Activated CD8-positive, alpha-beta memory T cell treated with anti-CD3 and anti-CD28 coated beads for 1 hour (primary cell): ENCODE results near the gene HDAC7.

Experiments
- DNase-seq, 2 donors: peaks; one replicate each; pipeline ENCODE4 v3.0.0-alpha.2; 2020; ENCODE audit warnings: low read depth in 1 of 2; ENCODE audit errors: extremely low read depth in 1 of 2

The HDAC7 gene

GRCh38 chr12:47750916-47751470, 68.7 kb downstream of the HDAC7 start:
- no peak for DNase-seq

GRCh38 chr12:47750229-47750798, 69.4 kb downstream of the HDAC7 start:
- no peak for DNase-seq

GRCh38 chr12:47748899-47749298, 70.8 kb downstream of the HDAC7 start:
- no peak for DNase-seq

GRCh38 chr12:47748507-47748828, 71.2 kb downstream of the HDAC7 start:
- no peak for DNase-seq

- DNase-seq, result no peak
Measured at GRCh38 chr12:47747596-47748506, 71.9 kb downstream of the HDAC7 start.

GRCh38 chr12:47747126-47747525, 72.6 kb downstream of the HDAC7 start:
- DNase-seq, result no peak

- no peak for DNase-seq
Measured at GRCh38 chr12:47746523-47746922, 73.2 kb downstream of the HDAC7 start.

- no peak for DNase-seq
Measured at GRCh38 chr12:47746073-47746472, 73.6 kb downstream of the HDAC7 start.

- DNase-seq, result no peak
Measured at GRCh38 chr12:47745485-47746041, 74.1 kb downstream of the HDAC7 start.

- no peak for DNase-seq
Measured at GRCh38 chr12:47744778-47745436, 74.8 kb downstream of the HDAC7 start.

GRCh38 chr12:47744005-47744651, 75.6 kb downstream of the HDAC7 start:
- peak; percentile 33 to 46 for DNase-seq

GRCh38 chr12:47743311-47743860, 76.3 kb downstream of the HDAC7 start:
- DNase-seq, result no peak

GRCh38 chr12:47742253-47742825, 77.4 kb downstream of the HDAC7 start:
- peak in 1 of 2 donors; percentile 58 for DNase-seq

- DNase-seq, result peak; percentile 51 to 55
Measured at GRCh38 chr12:47741340-47741703, 78.4 kb downstream of the HDAC7 start.

GRCh38 chr12:47740606-47741339, 78.9 kb downstream of the HDAC7 start:
- DNase-seq, result no peak

GRCh38 chr12:47739979-47740378, 79.7 kb downstream of the HDAC7 start:
- DNase-seq, result no peak

GRCh38 chr12:47739297-47739696, 80.4 kb downstream of the HDAC7 start:
- DNase-seq, result no peak

GRCh38 chr12:47737936-47738594, 81.6 kb downstream of the HDAC7 start:
- no peak for DNase-seq
